NB4 (cell line): ENCODE measurements around the gene FBXO46.

Experiments
- POLR2A ChIP-seq: IDR thresholded peaks from 2 replicates; pipeline ENCODE4 v1.6.1; 2011; ENCODE audit warnings: mild to moderate bottlenecking; ENCODE audit not compliant: insufficient read length; ENCODE audit errors: extremely low read depth
- TF ChIP-seq, protein P1 (sequence below): IDR thresholded peaks from one replicate; pipeline ENCODE4 v1.5.1; 2012; ENCODE audit warnings: low read depth, low read length
- TF ChIP-seq, protein P2 (sequence below): IDR thresholded peaks from 2 replicates; pipeline ENCODE4 v1.6.1; 2011; ENCODE audit warnings: low read depth, low read length

DNA sequence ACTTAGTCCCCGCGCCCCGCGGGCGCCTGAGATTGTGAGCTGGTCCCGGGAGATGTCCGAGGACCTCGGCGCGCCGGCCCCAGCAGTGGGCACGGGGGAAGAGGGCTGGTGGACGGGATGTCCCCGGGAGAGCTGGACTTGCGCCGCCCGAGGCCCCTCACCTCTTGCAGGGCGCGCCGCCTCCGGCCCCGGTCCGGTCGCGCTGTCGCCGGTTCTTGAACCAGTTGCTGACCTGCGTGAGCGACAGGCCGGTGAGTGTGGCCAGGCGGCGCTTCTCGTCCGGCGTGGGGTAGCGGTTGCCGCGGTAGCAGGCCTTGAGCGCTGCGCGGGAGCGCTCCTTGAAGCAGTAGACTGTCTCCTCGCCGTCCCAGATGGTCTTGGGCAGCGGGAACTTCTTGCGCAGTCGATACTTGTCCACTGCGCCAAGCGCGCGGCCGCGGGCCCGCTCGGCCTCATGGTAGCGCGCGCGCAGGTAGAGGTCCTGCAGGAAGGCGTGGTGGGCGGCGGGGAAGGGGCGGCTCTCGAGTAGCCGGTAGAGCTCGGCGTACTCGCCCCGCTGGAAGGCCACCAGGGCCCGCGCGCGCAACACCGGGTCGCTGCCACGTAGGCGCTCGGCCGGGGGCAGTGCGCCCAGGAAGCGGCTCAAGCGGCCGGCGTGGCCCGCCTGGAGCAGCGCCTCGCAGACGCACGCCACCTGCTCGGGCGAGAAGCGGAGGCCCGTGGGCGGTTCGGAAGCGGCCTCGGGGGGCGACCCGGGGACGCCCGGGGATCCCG is 37.4 kb upstream of the FBXO46 start:
- TF ChIP-seq, protein P1, sequence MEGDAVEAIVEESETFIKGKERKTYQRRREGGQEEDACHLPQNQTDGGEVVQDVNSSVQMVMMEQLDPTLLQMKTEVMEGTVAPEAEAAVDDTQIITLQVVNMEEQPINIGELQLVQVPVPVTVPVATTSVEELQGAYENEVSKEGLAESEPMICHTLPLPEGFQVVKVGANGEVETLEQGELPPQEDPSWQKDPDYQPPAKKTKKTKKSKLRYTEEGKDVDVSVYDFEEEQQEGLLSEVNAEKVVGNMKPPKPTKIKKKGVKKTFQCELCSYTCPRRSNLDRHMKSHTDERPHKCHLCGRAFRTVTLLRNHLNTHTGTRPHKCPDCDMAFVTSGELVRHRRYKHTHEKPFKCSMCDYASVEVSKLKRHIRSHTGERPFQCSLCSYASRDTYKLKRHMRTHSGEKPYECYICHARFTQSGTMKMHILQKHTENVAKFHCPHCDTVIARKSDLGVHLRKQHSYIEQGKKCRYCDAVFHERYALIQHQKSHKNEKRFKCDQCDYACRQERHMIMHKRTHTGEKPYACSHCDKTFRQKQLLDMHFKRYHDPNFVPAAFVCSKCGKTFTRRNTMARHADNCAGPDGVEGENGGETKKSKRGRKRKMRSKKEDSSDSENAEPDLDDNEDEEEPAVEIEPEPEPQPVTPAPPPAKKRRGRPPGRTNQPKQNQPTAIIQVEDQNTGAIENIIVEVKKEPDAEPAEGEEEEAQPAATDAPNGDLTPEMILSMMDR: no peak
- TF ChIP-seq POLR2A: peak; percentile 46
- TF ChIP-seq, protein P2, sequence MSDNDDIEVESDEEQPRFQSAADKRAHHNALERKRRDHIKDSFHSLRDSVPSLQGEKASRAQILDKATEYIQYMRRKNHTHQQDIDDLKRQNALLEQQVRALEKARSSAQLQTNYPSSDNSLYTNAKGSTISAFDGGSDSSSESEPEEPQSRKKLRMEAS: no peak
